Activated CD8-positive, alpha-beta memory T cell treated with anti-CD3 and anti-CD28 coated beads, Interleukin-2, amount 50 U/mL, for 48 hours (primary cell): ENCODE data around the gene DNER.
"Not testable (repeated sequence)": the region's sequence is repeated elsewhere in the genome, so short reads cannot be mapped to it uniquely, and the experiment has no call there.

Experiments used
- DNase-seq: peaks from one replicate; pipeline ENCODE4 v3.0.0-alpha.2; 2020

The DNER gene

DNA sequence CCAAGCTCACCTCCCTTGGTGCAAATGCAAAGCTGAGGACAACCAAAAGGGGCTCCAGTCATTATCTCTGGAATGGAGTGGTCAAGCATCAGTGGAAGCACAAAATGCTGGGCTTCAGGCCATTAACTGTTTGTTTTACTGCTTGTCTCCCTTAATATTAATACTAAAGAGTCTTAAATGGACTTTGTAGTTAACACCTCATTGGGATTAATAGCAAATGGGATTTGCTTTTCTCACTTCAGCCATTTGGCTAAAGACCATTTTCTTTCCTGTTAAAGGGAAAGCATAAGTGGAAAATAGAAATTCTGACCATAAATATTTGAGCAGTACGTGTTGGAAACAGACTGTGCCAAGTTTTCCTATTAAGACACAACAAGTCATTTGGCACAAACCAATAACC is 154.4 kb downstream of the DNER start:
- DNase-seq: no peak

DNA sequence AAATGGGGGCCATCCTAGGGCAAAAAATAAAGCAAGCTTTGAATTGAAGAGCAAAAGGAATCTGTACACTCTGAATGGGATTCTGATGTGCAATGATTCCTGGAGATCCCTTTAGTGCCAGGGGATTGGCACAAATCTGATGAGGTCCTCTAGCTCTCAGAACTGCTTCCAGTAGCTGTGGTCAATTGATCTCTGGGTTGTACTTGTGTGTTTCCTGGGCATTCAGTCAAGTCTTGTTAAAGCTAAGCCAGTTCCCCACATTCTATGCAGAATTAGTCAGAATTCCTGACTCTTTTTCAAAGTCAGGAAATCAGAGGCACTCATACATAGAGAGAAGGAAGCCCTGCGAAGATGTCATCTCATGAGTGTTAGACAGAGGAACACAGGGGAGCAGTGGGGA is 161.3 kb downstream of the DNER start:
- DNase-seq: no peak

DNA sequence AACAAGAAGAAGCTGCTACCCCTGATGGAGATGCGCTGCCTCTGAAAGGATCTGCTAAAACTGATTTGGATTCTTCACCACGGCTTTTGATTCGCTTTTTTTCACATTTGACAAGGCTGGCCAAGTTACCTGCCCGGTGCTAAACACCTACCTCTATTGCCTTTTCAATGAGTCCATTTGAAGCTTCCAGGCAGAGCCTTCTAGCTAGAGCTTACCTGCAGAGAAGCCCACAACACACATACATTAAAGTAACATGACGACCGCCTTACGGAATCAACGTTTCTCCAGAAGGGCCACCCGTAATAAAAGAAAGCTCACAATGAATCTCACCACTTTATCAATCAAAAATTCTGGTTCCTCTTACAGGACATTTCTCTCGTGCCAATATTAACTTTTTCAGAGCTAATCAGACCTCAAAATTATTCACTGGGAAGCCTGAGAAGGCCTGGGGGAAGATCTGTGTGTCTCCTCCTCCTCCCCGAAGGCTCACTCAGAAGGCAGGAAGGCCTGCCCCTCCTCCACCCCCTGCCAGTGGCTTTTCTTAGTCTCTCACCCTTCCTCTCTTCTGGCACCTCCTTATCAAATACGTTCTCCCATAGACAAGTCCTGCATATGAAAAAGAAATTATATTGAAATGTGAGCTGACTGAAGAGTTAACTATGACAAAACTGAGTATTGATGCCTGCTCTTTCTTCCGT is 171.0 kb downstream of the DNER start:
- no peak for DNase-seq

DNA sequence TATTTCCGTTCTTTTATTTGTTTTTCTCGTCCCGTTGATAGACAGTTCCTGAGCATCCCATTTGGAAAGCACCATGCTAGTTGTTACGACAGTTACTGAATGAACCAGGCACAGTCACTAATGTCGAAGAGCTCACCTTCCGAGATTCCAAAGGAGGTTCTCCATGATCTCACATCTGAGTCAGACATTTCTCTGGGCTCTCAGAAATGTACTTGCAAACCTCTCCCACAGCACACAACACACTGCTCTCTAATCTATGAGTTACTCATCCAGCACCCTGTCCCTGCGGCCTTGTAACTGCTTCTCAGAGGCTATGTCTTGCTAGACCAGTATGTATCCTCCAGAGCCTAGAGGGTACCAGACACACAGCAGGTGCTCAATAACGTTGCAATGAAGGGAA is 174.7 kb downstream of the DNER start:
- DNase-seq: no peak

DNA sequence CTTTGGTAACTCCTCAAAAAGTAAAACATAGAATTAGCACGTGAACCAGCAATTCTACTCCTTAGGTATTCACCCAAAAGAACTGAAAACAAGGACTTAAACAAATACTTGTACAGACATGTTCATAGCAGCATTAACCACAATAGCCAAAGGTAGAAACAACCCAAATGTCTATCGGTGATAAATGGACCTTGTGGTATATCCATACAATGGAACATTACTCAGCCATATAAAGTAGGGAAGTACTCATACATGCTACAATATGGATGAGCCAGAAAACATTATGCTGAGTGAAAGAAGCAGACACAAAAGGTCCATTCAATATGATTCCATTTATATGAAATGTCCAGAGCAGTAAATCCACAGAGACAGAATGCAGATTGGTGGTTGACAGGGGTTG is 182.8 kb downstream of the DNER start:
- DNase-seq: no peak

DNA sequence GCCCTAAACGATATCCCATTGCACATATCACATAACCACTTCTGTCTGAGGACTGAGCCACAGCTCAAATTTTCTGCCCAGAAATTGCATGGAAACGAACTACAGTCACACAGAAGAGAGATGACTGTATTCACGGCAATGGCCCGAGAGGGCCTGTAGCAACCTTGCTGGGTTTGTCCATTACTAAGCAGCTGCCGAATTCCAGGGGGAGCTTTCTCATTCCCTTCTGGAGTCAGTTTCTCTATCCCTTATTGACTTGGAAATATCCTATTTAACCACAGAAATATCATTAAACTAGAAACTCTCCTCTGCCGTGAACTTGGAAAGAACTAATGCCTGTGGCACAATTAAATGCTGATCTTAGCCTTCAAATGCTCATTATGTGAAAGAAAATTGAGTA is 183.9 kb downstream of the DNER start:
- no peak for DNase-seq

DNA sequence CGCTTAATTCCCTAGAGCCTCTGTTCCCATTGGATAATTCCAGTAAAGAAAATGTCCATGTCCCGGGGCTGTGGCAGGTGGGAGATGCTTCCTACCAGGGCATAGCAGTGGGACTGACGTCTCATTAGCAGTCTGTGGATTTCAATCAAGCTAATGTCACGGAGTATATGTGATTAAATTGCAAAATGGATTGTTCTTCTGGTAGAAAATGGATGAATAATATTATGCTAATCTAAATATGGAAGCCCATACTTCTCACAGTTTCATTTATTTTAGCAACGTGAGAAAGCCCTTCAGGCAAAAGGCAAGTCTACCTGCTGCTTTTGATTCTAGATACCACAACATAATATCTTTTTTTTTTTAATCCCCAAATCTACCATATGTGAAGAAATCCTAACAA is 185.5 kb downstream of the DNER start:
- DNase-seq: no peak

DNA sequence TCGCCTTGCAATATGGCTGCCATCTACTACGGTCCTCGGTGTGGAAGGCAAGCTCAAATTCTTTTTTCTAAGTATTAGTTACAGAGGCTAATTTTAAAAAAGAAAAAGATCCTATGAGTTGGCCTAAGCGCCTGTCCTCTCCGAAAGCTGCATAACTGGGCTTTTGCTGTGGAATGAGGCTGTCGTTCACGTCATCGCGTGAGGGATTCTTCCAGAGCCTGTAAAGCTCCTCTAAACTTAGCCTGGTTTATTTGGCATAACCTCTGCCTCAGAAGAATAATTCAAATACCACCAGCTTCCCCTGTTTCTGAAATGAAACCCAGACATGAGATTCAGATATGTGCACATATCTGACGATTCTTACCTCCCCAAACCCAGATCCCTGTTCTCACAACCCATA is 187.4 kb downstream of the DNER start:
- no peak for DNase-seq

DNA sequence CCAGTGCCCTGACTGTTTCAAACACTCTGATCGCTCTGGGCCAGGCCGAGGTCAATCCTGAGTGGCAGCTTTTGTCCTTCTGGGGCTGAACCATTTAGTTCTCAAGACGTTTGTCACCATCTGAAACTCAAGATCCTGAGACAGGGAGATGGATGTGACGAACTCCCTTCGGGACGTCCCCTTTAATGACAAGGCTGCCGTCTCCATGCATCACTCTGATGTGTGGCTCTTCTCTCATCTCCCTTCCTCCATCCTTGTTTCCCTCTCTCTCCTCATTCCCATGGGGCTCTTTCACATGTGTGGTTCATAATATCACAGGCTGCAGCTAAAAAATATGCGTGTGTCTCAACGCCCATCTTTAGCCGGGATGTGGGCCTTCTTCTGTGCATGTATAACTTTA is 189.6 kb downstream of the DNER start:
- DNase-seq: no peak

DNA sequence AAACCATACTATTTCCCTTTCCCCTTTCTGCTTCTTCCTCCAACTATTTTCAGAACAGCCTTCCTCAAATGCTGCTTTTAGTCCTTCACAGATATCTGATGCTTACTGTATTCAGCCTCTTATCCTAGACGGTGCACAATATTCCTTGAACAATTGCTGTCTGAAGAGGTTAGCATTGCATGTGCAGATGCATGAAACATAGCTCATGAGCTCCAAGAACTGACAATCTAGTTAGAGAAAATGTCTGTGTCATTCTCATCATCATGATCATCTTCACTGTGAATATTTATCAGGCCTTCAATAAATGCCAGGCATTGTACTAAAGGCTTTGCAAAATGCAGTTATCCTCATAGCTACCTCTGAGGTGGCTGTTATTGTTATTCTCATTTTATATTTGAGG is 190.7 kb downstream of the DNER start:
- DNase-seq: no peak

DNA sequence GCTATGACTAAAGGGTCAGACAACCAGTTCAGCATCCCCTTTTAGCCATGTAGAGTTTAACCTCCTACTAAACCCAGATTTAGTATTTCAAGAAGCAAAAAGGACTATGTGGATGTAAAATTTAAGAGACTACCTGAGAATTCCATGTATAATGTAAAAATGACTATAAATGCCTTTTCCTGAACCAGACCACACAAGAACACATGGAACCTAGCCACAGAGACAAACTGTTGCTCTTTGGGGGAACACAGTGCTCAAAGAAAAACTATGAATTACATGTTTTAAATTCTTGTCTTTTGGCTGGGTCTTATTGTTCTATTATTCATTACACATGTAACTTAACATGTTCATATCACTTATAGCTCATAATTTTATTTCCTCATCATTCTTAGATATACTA is 192.8 kb downstream of the DNER start:
- no peak for DNase-seq

DNA sequence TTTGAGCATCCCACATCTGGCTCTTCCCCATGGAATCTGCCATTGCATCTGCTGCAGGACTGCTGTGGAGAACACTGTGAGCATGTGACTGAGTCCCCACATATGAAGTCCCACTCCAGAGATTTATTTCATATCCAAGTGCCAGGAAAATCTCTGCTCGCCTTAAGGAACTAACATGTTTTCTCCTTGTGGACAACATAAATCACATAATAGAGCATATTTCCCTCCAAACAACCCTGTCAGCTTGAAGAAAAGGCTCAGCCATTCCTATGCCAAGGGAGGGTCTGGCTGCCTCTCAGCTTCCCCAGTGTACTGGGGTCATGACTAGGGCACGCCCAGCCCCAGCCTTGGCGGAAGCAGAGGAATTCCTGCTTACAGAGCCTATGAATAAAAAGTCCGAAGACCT is 193.7 kb downstream of the DNER start:
- DNase-seq: no peak

DNA sequence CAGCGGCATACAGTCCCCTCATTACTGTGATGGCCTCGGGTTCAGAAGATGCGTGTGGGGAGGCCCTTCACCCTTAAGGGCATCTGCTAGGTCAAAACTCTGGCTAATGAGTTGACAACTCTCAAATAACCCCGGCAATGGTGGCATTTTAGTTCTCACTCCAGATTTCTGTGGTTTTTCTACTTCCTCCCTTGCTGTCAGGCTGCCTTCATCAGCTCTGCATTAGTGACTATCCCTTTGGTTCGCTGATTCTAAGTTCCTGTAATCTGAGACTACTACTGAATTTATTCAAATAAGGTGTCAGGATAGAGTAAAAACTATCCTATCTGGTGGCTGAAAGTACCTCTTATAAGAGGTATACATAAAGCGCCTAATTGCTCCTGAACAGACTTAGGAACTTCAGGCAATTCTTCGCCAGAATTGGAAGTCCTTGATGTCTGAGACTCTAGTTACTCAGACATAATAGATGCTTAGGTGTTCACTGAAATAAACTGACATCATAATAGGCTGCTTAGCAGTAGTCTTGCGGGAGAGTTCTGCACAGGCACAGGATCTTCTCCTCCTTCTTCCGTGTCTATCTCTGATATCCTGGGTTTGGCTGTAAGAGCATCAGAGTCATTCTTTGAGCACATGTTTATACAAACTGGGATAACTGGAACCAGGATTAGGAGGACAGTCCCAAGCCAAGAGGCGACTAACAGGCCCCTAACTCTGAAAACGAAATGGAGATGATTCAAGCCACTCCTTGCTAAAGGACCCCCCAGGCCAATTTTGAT is 194.5 kb downstream of the DNER start:
- no peak for DNase-seq

DNA sequence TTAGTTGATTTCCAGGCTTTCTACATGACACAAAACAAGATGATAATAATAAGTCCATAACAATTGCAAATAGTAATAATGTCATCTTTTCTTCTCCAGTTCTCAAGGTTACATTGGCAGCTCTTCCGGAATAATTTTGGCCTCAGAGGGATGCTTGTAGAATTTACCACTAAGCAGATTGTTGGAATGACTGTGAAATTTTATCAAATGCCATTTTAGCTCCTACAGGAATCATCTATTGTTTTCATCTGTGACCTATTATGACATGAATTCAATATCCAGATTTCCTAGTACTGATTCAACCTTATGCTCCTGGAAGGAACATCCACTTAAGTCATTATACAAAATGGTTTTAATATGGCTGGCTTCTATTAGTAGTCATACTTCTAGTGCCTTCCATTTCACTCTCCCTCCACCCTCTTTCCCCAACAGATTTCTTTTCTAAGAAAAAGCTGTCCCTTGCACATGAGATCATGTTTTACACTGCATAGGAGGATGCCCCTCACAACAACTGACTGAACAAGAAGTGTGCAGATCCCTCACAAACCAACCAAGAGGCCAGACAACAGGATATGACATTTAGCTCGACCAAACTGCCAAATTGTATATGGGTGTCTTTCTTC is 200.0 kb downstream of the DNER start:
- DNase-seq: no peak

DNA sequence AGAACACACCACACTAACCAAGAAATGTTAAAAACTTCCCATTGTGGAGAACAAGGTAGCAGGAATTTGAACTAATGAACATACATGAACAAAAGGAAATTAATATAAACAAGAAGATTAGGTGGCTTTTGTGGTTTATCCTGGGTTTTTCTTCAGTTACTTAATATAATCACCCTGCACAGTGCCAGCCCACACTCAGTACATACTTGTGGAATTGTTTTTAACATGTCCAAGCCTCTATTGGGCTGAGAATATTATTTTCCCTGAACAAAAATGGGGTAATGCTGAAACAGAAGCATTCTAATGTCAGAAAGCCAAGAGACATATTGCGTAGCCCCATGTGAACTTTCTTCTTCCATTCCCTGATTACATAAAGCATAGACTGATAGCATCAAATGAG is 202.8 kb downstream of the DNER start:
- DNase-seq: no peak

DNA sequence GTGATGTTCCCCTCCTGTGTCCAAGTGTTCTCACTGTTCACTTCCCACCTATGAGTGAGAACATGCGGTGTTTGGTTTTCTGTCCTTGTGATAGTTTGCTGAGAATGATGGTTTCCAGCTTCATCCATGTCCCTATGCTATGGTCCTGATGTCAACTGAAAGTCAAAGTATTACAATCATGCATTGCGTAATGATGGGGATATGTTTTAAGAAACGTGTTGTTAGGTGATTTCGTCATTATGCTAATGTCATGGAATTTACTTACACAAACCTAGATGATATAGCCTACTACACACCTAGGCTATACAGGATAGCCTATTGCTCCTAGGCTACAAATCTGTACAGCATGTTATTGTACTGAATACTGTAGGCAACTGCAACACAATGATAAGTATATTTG is 207.7 kb downstream of the DNER start:
- not testable (repeated sequence) for DNase-seq

DNA sequence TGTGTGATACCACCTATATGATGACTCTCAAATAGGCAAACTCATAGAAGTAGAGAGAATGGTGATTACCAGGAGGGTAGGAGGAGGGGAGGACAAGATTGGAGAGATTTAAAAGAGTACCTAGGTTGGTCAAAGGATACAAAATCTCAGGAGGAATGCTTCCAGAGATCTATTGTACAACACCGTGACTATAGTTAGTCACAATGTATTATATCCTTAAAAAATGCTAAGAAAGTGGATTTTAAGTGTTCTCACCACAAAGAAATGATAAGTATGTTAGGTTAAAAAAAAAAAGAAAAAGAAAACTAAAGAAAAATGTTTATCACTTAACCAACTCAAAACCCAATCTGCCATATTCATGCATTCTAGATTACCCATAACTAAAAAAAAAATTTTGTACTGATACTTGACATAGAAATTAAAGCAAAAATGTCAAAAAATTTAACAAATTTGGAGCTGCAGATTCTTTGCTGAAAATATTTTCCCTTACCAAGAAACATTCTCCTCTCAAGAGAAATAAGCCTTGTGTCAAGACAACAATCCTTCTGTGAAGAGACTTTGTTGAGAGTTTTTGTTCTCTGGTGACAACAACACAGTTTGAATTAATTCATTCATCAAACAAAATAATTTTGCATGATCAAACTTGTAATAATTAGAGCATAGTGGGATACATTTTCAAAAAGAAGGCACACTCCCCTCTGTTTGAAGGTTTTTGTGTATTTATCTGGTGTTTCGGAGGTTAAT is 213.1 kb downstream of the DNER start:
- DNase-seq: no peak

DNA sequence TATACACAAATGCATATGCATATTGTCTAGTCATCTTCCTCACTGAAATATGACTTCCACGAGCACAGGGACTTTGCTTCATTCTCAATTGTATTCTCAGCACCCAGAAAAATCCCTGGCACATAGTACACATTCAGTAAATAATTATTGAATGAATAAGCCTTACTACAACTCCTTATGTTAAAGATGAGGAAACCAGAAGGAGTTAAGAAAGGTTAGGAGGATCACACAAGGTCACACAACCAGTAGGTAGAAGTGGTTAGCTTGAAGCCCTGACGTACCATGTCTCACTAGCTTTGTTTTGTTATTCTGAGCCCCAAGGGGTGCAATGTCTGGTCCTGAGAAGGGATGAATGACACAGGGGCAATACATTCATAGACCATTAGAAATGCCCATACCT is 222.3 kb downstream of the DNER start:
- no peak for DNase-seq

DNA sequence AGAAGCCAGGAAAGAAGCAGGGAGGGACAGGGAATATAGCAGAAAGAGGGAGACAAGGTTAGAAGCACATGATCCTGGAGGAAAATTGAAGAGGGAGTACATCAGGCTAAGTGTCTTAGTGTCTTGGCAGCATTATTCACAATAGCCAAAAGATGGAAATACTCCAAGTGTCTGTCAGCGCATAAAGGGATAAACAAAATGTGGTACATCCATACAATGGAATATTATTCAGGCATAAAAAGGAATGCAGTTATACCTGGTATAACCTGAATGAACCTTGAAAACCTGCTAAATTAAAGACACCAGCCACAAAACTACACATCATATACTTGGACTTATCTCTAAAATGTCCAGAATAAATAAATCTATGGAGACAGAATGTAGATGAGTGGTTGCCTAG is 224.2 kb downstream of the DNER start:
- DNase-seq: no peak

DNA sequence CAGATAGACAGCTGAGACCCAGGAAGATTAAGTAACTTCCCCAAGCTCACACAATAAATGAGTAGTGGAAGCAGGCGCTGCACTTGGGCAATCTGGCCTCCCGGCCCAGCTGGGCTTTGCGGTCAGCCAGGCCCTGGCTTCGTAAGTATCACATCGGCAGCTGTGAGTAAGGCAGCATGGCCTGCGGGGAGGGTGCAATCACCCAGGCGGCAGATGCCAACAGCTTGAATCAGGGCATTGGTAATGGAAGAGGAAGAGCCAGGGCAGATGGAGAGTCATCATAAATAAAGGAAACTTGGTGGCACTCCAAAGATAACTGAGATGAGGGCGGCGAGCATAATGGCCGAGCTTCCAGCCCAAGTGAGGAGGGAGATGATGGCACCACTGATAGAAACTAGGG is 225.3 kb downstream of the DNER start:
- DNase-seq: no peak

DNA sequence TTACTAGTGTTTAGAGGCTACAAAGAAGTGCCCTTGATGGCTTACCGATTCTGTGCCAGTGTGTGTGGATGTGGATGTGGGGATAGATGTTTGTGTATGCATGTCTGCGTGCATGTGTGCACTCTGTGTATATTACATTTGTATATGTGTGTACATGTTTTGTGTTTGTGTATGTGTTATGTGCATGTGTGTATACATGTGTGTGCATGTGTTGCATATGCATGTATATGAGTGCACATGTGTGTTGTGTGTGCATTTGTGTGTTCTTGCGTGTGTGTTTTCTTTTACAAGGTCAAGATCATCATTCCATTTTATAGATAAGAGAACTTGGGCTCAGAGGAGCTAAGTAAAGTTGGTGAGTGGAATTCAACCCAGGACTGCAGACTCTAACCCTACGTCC is 226.1 kb downstream of the DNER start:
- DNase-seq: no peak

DNA sequence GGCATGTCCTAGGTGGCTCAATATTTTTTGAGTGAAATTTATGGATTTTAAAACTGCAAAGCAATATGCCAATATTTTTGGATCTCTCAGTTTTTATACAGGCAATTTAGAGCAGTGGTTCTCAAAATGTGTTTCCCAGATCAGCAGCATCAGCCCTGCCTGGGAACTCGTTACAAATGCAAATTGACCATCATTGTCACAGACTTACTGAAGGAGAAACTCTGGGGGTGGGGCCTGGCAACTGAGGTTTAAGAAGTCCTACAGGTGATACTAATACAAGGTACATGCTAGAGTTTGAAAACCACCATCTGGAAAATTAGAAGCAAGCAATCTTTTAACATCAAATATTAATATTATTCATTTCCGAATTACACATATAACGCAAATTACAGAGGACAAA is 227.7 kb downstream of the DNER start:
- DNase-seq: no peak

DNA sequence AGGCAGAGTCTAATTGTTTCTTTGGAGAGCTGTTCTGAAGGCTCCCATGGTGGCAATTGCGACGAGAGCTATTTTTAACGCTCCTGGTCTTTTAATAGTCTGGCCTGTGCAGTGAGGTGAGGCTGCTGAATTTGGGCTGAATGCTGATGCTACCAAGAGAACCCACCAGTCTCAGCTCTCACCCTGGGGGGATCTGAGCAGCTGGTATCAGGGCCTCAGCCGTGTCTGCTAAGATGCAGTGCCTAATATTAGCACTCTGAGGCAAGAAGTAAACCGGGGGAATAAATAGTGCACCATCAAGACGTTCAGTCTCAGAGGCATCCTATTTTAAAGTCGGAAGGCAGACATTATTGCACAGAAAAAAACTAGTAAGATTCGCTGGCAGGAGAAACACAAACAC is 228.5 kb downstream of the DNER start:
- no peak for DNase-seq

DNA sequence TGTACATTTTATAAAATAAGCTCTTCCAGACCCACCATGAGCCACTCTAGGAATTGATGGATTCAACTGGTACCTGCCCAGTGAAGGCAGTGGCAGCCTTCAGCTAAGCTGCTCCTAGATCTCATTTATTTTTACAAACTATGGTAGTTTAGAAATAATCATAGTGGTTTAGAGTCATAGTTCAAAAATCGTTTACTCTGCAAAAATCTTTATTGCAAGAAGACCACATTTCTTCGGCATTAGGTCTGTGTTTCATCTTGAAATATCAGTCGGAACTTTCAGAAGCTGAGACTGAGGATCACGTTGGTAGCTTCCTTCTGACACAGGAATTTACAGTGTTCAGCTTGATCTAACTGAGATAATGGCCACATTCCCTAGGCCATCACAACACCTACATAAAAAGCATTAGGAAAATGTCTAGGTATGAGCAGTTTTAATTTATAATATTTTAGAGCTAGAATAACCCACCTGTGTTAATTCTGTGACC is 237.0 kb downstream of the DNER start:
- no peak for DNase-seq
